Activated CD4-positive, alpha-beta T cell treated with anti-CD3 and anti-CD28 coated beads, Interleukin-2, amount 10 ng/mL, durations not matched to agents 7 days and 5 days (primary cell): ENCODE results near the gene CEMIP. TPM values are rescaled to one million over a fixed set of nuclear protein-coding genes. Genes with fewer than 3 reads are reported as not detected.

Experiments used
- CTCF ChIA-PET: fragments of 350-600 bp; sonication (Branson Sonifier 250); formaldehyde crosslinking; loops from one replicate; lab custom pipeline; 2021; ENCODE audit warnings: antibody characterized with exemption; lab: Charles Lee
- POLR2A ChIA-PET: fragments of 350-600 bp; sonication (Branson Sonifier 250); formaldehyde crosslinking; loops from one replicate; lab custom pipeline; 2021; ENCODE audit warnings: antibody characterized with exemption; lab: Charles Lee
- DNase-seq: peaks from one replicate; pipeline ENCODE4 v3.0.0-alpha.2; 2020
- H3K27ac Mint-ChIP-seq: one replicate; pipeline ENCODE4 v1.8.0; 2021; ENCODE audit warnings: mild to moderate bottlenecking, moderate library complexity, mixed read lengths
- H3K27me3 Mint-ChIP-seq: one replicate; pipeline ENCODE4 v1.8.0; 2021; ENCODE audit warnings: mixed read lengths
- H3K36me3 Mint-ChIP-seq: one replicate; pipeline ENCODE4 v1.8.0; 2021; ENCODE audit warnings: low read depth, mixed read lengths
- H3K4me1 Mint-ChIP-seq: one replicate; pipeline ENCODE4 v1.8.0; 2021; ENCODE audit warnings: mixed read lengths
- H3K4me3 Mint-ChIP-seq: one replicate; pipeline ENCODE4 v1.8.0; 2021; ENCODE audit warnings: mild to moderate bottlenecking, moderate library complexity, mixed read lengths
- H3K9me3 Mint-ChIP-seq: one replicate; pipeline ENCODE4 v1.8.0; 2021; ENCODE audit warnings: mixed read lengths
- microRNA-seq: library from miRNA; unstranded; fragments of <30 nt; microRNA quantifications from one replicate; pipeline ENCODE4 v1.2.0, GENCODE V29; 2021; ENCODE audit warnings: borderline microRNAs expressed, borderline replicate concordance
- total RNA-seq, 2 experiments: library from RNA; stranded (reverse); gene quantifications; one replicate each; pipeline ENCODE4 v1.2.3, GENCODE V29; 2021

CEMIP gene
- total RNA-seq, 2 experiments from 2014 or later: not detected

- Mint-ChIP-seq H3K27me3 (no peaks in the 10 kb centered on the region), H3K4me3 (no peak overlapping the region), H3K27ac (no peak overlapping the region), H3K9me3 (peaks cover 3% of the 10 kb centered on the region), H3K4me1 (peaks cover 56% of the 10 kb centered on the region), H3K36me3 (peaks cover 17% of the 10 kb centered on the region)
- ChIA-PET POLR2A (no interaction called here), CTCF (interaction anchor here (1.5 kb wide), 1 partner anchor 270 kb away, joined by 4 read pairs; no protein-coding TSS in a partner anchor)
- DNase-seq: peak; percentile 22
These were observed 217.1 kb downstream of the CEMIP start for GRCh38 chr15:80996247-80996646.

GRCh38 chr15:80997692-80998091, 218.5 kb downstream of the CEMIP start:
- Mint-ChIP-seq H3K4me1 (peaks cover 41% of the 10 kb centered on the region), H3K9me3 (peaks cover 3% of the 10 kb centered on the region), H3K36me3 (peaks cover 19% of the 10 kb centered on the region), H3K27me3 (no peaks in the 10 kb centered on the region), H3K4me3 (no peak overlapping the region), H3K27ac (no peak overlapping the region)
- POLR2A ChIA-PET: no interaction called here
- no peak for DNase-seq
- CTCF ChIA-PET: interaction anchor here (1.0 to 1.5 kb wide), 3 partner anchors 20 to 268 kb away, joined by 3 to 5 read pairs (median 3); no protein-coding TSS in a partner anchor

- ChIA-PET POLR2A (no interaction called here), CTCF (interaction anchor here (1.0 to 1.5 kb wide), 3 partner anchors 19 to 268 kb away, joined by 3 to 5 read pairs (median 3); no protein-coding TSS in a partner anchor)
- peak overlapping the region; percentile 27 for H3K4me3 Mint-ChIP-seq
- H3K27me3 Mint-ChIP-seq: no peaks in the 10 kb centered on the region
- peaks cover 21% of the 10 kb centered on the region for H3K36me3 Mint-ChIP-seq
- no peak for DNase-seq
- H3K27ac Mint-ChIP-seq: peak overlapping the region; percentile 83
- H3K4me1 Mint-ChIP-seq: peaks cover 43% of the 10 kb centered on the region
- H3K9me3 Mint-ChIP-seq: peaks cover 3% of the 10 kb centered on the region
These were observed 219.1 kb downstream of the CEMIP start for GRCh38 chr15:80998251-80998650.

- Mint-ChIP-seq H3K27ac (peak overlapping the region; percentile 98), H3K4me1 (peaks cover 57% of the 10 kb centered on the region), H3K36me3 (peaks cover 34% of the 10 kb centered on the region), H3K9me3 (peaks cover 3% of the 10 kb centered on the region), H3K27me3 (no peaks in the 10 kb centered on the region), H3K4me3 (peak overlapping the region; percentile 95)
- DNase-seq: peak; percentile 76
- ChIA-PET POLR2A (no interaction called here), CTCF (interaction anchor here (2.4 kb wide), 1 partner anchor 267 kb away, joined by 8 read pairs; no protein-coding TSS in a partner anchor)
These were observed 220.5 kb downstream of the CEMIP start for GRCh38 chr15:80999623-81000036.

- ChIA-PET CTCF (interaction anchor here (1.2 to 2.4 kb wide), 3 partner anchors 10 to 266 kb away, joined by 3 to 8 read pairs (median 4); no protein-coding TSS in a partner anchor), POLR2A (no interaction called here)
- Mint-ChIP-seq H3K9me3 (peaks cover 3% of the 10 kb centered on the region), H3K4me3 (peak overlapping the region; percentile 95), H3K36me3 (peaks cover 39% of the 10 kb centered on the region), H3K4me1 (peaks cover 58% of the 10 kb centered on the region), H3K27me3 (no peaks in the 10 kb centered on the region), H3K27ac (peak overlapping the region; percentile 98)
- DNase-seq: peak; percentile 21
These were observed 221.0 kb downstream of the CEMIP start for GRCh38 chr15:81000144-81000623.

GRCh38 chr15:81000624-81001151, 221.5 kb downstream of the CEMIP start, which contains the start of gene TLNRD1:
TSS of gene TLNRD1 (plus strand) at chr15:81000923. CDS start at chr15:81002272, 1,349 bp downstream.
- peaks cover 60% of the 10 kb centered on the region for H3K4me1 Mint-ChIP-seq
- peak within 1 kb of the TSS; percentile 98 for H3K27ac Mint-ChIP-seq
- H3K27me3 Mint-ChIP-seq: no peaks in the 10 kb centered on the region
- ChIA-PET CTCF (interaction anchor here (1.2 to 2.4 kb wide), 3 partner anchors 9 to 266 kb away, joined by 3 to 8 read pairs (median 4); no protein-coding TSS in a partner anchor), POLR2A (no interaction called here)
- DNase-seq: peak; percentile 88
- peaks cover 3% of the 10 kb centered on the region for H3K9me3 Mint-ChIP-seq
- H3K4me3 Mint-ChIP-seq: peak within 1 kb of the TSS; percentile 95
- peaks cover 44% of the 10 kb centered on the region for H3K36me3 Mint-ChIP-seq

Small RNA genes within 50 kb of the gene (microRNA-seq; reads per million reads assigned to microRNA genes)
- not detected for gene MIR4514
- gene MIR549A: not detected

Other genes starting within 250 kb of the CEMIP start
- 1 to 10 TPM; 4.0 to 5.6 TPM for gene ABHD17C, start 84.1 kb upstream of the CEMIP start, total RNA-seq
- gene MESD, start 210.4 kb downstream of the CEMIP start, total RNA-seq: 10 to 100 TPM; 34.0 to 34.3 TPM
- 10 to 100 TPM; 28.6 to 34.2 TPM for gene TLNRD1, start 221.6 kb downstream of the CEMIP start, total RNA-seq